Adrenal gland (tissue), 5 donors: ENCODE results near the gene KRT24.

Experiments used
- POLR2A ChIP-seq, 2 donors: fragments of 450-650 bp; IDR thresholded peaks; one replicate each; pipeline ENCODE4 v1.6.1; 2017; ENCODE audit warnings: antibody characterized with exemption in 2 of 2, mild to moderate bottlenecking in 2 of 2, moderate library complexity in 1 of 2
- TF ChIP-seq, protein P1 (sequence below), 6 experiments: fragments of 450-650 bp in 4 of 6; fragments of 200-600 bp in 2 of 6; sonication (generic) in 1 of 6; IDR thresholded peaks; 1 replicate in 5 of 6; 2 replicates in 1 of 6; pipeline versions ENCODE4 v1.5.1 to v1.8.0; 2016 to 2021; ENCODE audit warnings: antibody characterized with exemption in 6 of 6, mild to moderate bottlenecking in 2 of 6, moderate library complexity in 1 of 6
- donor health status: DM: no; HTN: no; CAD: no.

GRCh38 chr17:40734018-40734417 lies 30.5 kb upstream of the KRT24 start:
- TF ChIP-seq POLR2A (IDR thresholded peaks at IDR 0.05) = no peak
- TF ChIP-seq, protein P1, sequence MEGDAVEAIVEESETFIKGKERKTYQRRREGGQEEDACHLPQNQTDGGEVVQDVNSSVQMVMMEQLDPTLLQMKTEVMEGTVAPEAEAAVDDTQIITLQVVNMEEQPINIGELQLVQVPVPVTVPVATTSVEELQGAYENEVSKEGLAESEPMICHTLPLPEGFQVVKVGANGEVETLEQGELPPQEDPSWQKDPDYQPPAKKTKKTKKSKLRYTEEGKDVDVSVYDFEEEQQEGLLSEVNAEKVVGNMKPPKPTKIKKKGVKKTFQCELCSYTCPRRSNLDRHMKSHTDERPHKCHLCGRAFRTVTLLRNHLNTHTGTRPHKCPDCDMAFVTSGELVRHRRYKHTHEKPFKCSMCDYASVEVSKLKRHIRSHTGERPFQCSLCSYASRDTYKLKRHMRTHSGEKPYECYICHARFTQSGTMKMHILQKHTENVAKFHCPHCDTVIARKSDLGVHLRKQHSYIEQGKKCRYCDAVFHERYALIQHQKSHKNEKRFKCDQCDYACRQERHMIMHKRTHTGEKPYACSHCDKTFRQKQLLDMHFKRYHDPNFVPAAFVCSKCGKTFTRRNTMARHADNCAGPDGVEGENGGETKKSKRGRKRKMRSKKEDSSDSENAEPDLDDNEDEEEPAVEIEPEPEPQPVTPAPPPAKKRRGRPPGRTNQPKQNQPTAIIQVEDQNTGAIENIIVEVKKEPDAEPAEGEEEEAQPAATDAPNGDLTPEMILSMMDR (IDR thresholded peaks at IDR 0.05) = no peak
